Trophoblast cell (in vitro differentiated cells and primary cell): ENCODE results near the gene MICU2.

Source experiments
- DNase-seq, 2 donors: peaks; one replicate each; pipeline ENCODE4 v3.0.0-alpha.2; 2016
- H2AFZ ChIP-seq: 2 replicates; pipeline ENCODE4 v1.6.1; 2013; ENCODE audit warnings: low read length, moderate library complexity, mild to moderate bottlenecking; ENCODE audit not compliant: insufficient read depth, poor library complexity
- H2AK5ac ChIP-seq: 2 replicates; pipeline ENCODE4 v1.6.1; 2013; ENCODE audit warnings: mild to moderate bottlenecking, low read length
- H2BK120ac ChIP-seq: 2 replicates; pipeline ENCODE4 v1.6.1; 2013; ENCODE audit warnings: low read length, mild to moderate bottlenecking, moderate library complexity; ENCODE audit not compliant: insufficient read depth, poor library complexity
- H2BK12ac ChIP-seq: 2 replicates; pipeline ENCODE4 v1.6.1; 2013; ENCODE audit warnings: mild to moderate bottlenecking, low read length, moderate library complexity
- H2BK5ac ChIP-seq: 2 replicates; pipeline ENCODE4 v1.6.1; 2013; ENCODE audit warnings: low read length, low read depth, moderate library complexity, mild to moderate bottlenecking; ENCODE audit not compliant: poor library complexity
- H3K14ac ChIP-seq: 2 replicates; pipeline ENCODE4 v1.6.1; 2013; ENCODE audit warnings: mild to moderate bottlenecking, low read length
- H3K18ac ChIP-seq: 2 replicates; pipeline ENCODE4 v1.6.1; 2013; ENCODE audit warnings: mild to moderate bottlenecking, low read length
- H3K23ac ChIP-seq: 2 replicates; pipeline ENCODE4 v1.6.1; 2013; ENCODE audit warnings: low read length
- H3K27ac ChIP-seq: 2 replicates; pipeline ENCODE4 v1.5.1; 2013; ENCODE audit warnings: low read depth, mild to moderate bottlenecking, inconsistent platforms, low read length, moderate library complexity
- H3K27me3 ChIP-seq: 2 replicates; pipeline ENCODE4 v1.6.1; 2013; ENCODE audit warnings: inconsistent platforms, mild to moderate bottlenecking, low read length, moderate library complexity; ENCODE audit not compliant: insufficient read depth
- H3K36me3 ChIP-seq, 2 experiments: 1 replicate in 1 of 2; 2 replicates in 1 of 2; pipeline ENCODE4 v1.6.1; 2013; ENCODE audit warnings: low read length in 2 of 2, mild to moderate bottlenecking in 2 of 2, moderate library complexity in 1 of 2; ENCODE audit not compliant: insufficient read depth in 2 of 2, control insufficient read depth in 1 of 2
- H3K4ac ChIP-seq: 2 replicates; pipeline ENCODE4 v1.6.1; 2013; ENCODE audit warnings: low read depth, mild to moderate bottlenecking, low read length, moderate library complexity
- H3K4me1 ChIP-seq, 2 experiments: 1 replicate in 1 of 2; 2 replicates in 1 of 2; pipeline ENCODE4 v1.6.1; 2013; ENCODE audit warnings: low read length in 2 of 2, mild to moderate bottlenecking in 2 of 2, moderate library complexity in 1 of 2; ENCODE audit not compliant: insufficient read depth in 2 of 2, control insufficient read depth in 1 of 2
- H3K4me2 ChIP-seq: 2 replicates; pipeline ENCODE4 v1.6.1; 2013; ENCODE audit warnings: inconsistent platforms, mild to moderate bottlenecking, low read length, moderate library complexity
- H3K4me3 ChIP-seq: 2 replicates; pipeline ENCODE4 v1.5.1; 2013; ENCODE audit warnings: mild to moderate bottlenecking, low read depth, low read length, inconsistent platforms
- H3K79me1 ChIP-seq: one replicate; pipeline ENCODE4 v1.6.1; 2013; ENCODE audit warnings: low read length
- H3K79me2 ChIP-seq: 2 replicates; pipeline ENCODE4 v1.6.1; 2013; ENCODE audit warnings: low read length, mild to moderate bottlenecking; ENCODE audit not compliant: control insufficient read depth, insufficient read depth, poor library complexity
- H3K9ac ChIP-seq: 2 replicates; pipeline ENCODE4 v1.6.1; 2013; ENCODE audit warnings: mild to moderate bottlenecking, low read length
- H3K9me3 ChIP-seq: 2 replicates; pipeline ENCODE4 v1.6.1; 2013; ENCODE audit warnings: low read depth, mild to moderate bottlenecking, control low read depth, inconsistent platforms, low read length; ENCODE audit not compliant: insufficient read depth
- H4K12ac ChIP-seq: 2 replicates; pipeline ENCODE4 v1.6.1; 2013; ENCODE audit warnings: low read depth, mild to moderate bottlenecking, low read length, moderate library complexity
- H4K8ac ChIP-seq: 2 replicates; pipeline ENCODE4 v1.6.1; 2013; ENCODE audit warnings: low read depth, mild to moderate bottlenecking, low read length, moderate library complexity
- H4K91ac ChIP-seq: one replicate; pipeline ENCODE4 v1.6.1; 2013; ENCODE audit warnings: low read depth, mild to moderate bottlenecking, low read length, moderate library complexity
- WGBS: extraction: QIAGEN DNeasy Blood & Tissue Kit; methylation state at CpG from one replicate; pipeline ENCODE4 v1.1.7; 2013; ENCODE audit warnings: missing lambda C conversion rate; ENCODE audit not compliant: insufficient read length, insufficient coverage; ENCODE audit errors: extremely low coverage; 5-methylcytosine and 5-hydroxymethylcytosine counted together

Gene MICU2

DNA sequence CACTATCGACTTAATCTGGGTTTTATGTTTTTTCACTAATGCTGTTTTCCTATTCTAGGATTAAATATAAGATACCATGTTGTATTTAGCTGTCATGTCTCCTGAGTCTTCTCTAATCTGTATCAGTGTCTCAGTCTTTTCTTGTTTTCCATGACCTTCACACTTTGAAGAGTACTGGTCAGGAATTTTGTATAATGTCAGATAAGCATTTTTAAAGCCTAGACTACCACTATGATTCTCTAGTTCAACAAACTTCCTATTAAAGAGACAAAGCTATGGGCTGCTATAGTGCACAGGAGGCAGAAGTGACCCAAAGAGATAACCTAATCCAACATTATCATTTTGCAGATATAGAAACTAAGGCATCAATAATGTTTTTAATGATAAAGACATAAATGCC, 81.8 kb downstream of the MICU2 start:
- no peak overlapping the region for H2BK5ac ChIP-seq
- WGBS: no CpG with 5 or more reads among the region's 1 CpG
- no peaks in the 10 kb centered on the region for H3K79me2 ChIP-seq
- no peak overlapping the region for H3K4me3 ChIP-seq
- H3K4ac ChIP-seq: no peak overlapping the region
- H3K18ac ChIP-seq: no peak overlapping the region
- no peaks in the 10 kb centered on the region for H3K4me1 ChIP-seq
- peaks cover 0 to 3% of the 10 kb centered on the region in 2 experiments for H3K36me3 ChIP-seq
- no peak overlapping the region for H3K14ac ChIP-seq
- H3K4me2 ChIP-seq: no peak overlapping the region
- no peak overlapping the region for H3K23ac ChIP-seq
- H4K8ac ChIP-seq: no peak overlapping the region
- H4K91ac ChIP-seq: no peak overlapping the region
- no peaks in the 10 kb centered on the region for H3K27me3 ChIP-seq
- H3K9me3 ChIP-seq: no peaks in the 10 kb centered on the region
- H2BK120ac ChIP-seq: no peak overlapping the region
- H3K9ac ChIP-seq: no peak overlapping the region
- H3K79me1 ChIP-seq: no peaks in the 10 kb centered on the region
- H4K12ac ChIP-seq: no peak overlapping the region
- H3K27ac ChIP-seq: no peak overlapping the region
- no peak overlapping the region for H2BK12ac ChIP-seq
- DNase-seq: no peak
- H2AFZ ChIP-seq: no peak overlapping the region
- no peak overlapping the region for H2AK5ac ChIP-seq

- no peak overlapping the region for H2BK5ac ChIP-seq
- no peak overlapping the region for H4K91ac ChIP-seq
- H3K79me2 ChIP-seq: no peaks in the 10 kb centered on the region
- H3K27me3 ChIP-seq: no peaks in the 10 kb centered on the region
- H3K18ac ChIP-seq: no peak overlapping the region
- H3K14ac ChIP-seq: no peak overlapping the region
- no CpG with 5 or more reads among the region's 8 CpGs for WGBS
- no peaks in the 10 kb centered on the region for H3K9me3 ChIP-seq
- H2BK120ac ChIP-seq: no peak overlapping the region
- peak in 1 of 2 donors; percentile 16 for DNase-seq
- peaks cover 0 to 3% of the 10 kb centered on the region in 2 experiments for H3K36me3 ChIP-seq
- H3K9ac ChIP-seq: no peak overlapping the region
- H3K4me3 ChIP-seq: no peak overlapping the region
- no peaks in the 10 kb centered on the region for H3K4me1 ChIP-seq
- no peak overlapping the region for H2AFZ ChIP-seq
- H3K4ac ChIP-seq: no peak overlapping the region
- H4K12ac ChIP-seq: no peak overlapping the region
- H3K27ac ChIP-seq: no peak overlapping the region
- no peaks in the 10 kb centered on the region for H3K79me1 ChIP-seq
- H2BK12ac ChIP-seq: no peak overlapping the region
- H2AK5ac ChIP-seq: no peak overlapping the region
- H3K23ac ChIP-seq: no peak overlapping the region
- no peak overlapping the region for H4K8ac ChIP-seq
- no peak overlapping the region for H3K4me2 ChIP-seq
Measured at GRCh38 chr13:21518617-21519144, 85.3 kb downstream of the MICU2 start.

DNA sequence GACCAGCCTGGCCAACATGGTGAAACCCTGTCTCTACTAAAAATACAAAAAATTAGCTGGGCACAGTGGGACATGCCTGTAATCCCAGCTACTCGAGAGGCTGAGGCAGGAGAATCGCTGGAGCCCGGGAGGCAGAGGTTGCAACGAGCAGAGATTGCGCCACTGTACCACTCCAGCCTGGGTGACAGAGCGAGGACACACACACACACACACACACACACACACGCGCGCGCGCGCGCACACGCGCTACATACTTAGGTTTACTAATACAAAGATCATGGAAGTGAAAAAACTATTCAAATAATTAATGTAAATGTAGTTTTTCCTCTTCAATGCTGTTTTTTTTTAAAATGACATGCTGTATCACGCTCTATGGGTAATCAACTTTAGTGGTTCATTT, 86.4 kb downstream of the MICU2 start:
- H4K8ac ChIP-seq: no peak overlapping the region
- peak overlapping the region; percentile 30 for H4K12ac ChIP-seq
- H3K4me1 ChIP-seq: no peaks in the 10 kb centered on the region
- no peaks in the 10 kb centered on the region for H3K9me3 ChIP-seq
- no CpG with 5 or more reads among the region's 16 CpGs for WGBS
- no peaks in the 10 kb centered on the region for H3K27me3 ChIP-seq
- no peak for DNase-seq
- no peaks in the 10 kb centered on the region for H3K79me2 ChIP-seq
- H3K9ac ChIP-seq: no peak overlapping the region
- peaks cover 0 to 3% of the 10 kb centered on the region in 2 experiments for H3K36me3 ChIP-seq
- H3K4me3 ChIP-seq: no peak overlapping the region
- no peak overlapping the region for H3K23ac ChIP-seq
- no peak overlapping the region for H3K4me2 ChIP-seq
- no peak overlapping the region for H4K91ac ChIP-seq
- H2BK5ac ChIP-seq: no peak overlapping the region
- no peak overlapping the region for H3K18ac ChIP-seq
- H2AFZ ChIP-seq: no peak overlapping the region
- no peak overlapping the region for H3K14ac ChIP-seq
- H3K79me1 ChIP-seq: no peaks in the 10 kb centered on the region
- no peak overlapping the region for H2AK5ac ChIP-seq
- no peak overlapping the region for H3K27ac ChIP-seq
- H3K4ac ChIP-seq: no peak overlapping the region
- H2BK12ac ChIP-seq: no peak overlapping the region
- no peak overlapping the region for H2BK120ac ChIP-seq

GRCh38 chr13:21516805-21517204, 87.2 kb downstream of the MICU2 start:
- H2AK5ac ChIP-seq: no peak overlapping the region
- no peak for DNase-seq
- no peak overlapping the region for H3K9ac ChIP-seq
- H3K23ac ChIP-seq: no peak overlapping the region
- no peaks in the 10 kb centered on the region for H3K27me3 ChIP-seq
- no peak overlapping the region for H3K27ac ChIP-seq
- H3K4me3 ChIP-seq: no peak overlapping the region
- H3K14ac ChIP-seq: no peak overlapping the region
- H2BK5ac ChIP-seq: no peak overlapping the region
- no peaks in the 10 kb centered on the region for H3K79me2 ChIP-seq
- no peak overlapping the region for H4K8ac ChIP-seq
- no peak overlapping the region for H2BK12ac ChIP-seq
- no peak overlapping the region for H3K18ac ChIP-seq
- no peak overlapping the region for H2AFZ ChIP-seq
- no peak overlapping the region for H3K4me2 ChIP-seq
- no CpG with 5 or more reads among the region's 2 CpGs for WGBS
- H3K79me1 ChIP-seq: no peaks in the 10 kb centered on the region
- H3K4me1 ChIP-seq: no peaks in the 10 kb centered on the region
- H2BK120ac ChIP-seq: no peak overlapping the region
- no peaks in the 10 kb centered on the region for H3K9me3 ChIP-seq
- no peak overlapping the region for H4K12ac ChIP-seq
- H4K91ac ChIP-seq: no peak overlapping the region
- no peak overlapping the region for H3K4ac ChIP-seq
- peaks cover 0 to 3% of the 10 kb centered on the region in 2 experiments for H3K36me3 ChIP-seq
